Calu3 (cell line): Measurements from ENCODE around the gene TMEM138. TPM values are rescaled to one million over a fixed set of nuclear protein-coding genes. Genes with fewer than 3 reads are reported as not detected.

ENCODE experiments used
- BruUV-seq: library from RNA; stranded (reverse); fragments of 400-500 nt; replicated peaks from 2 replicates; lab custom pipeline; 2021; lab: Mats Ljungman, UMichigan
- CTCF ChIA-PET: fragments of 300-600 bp; sonication (Branson Sonifier 250); formaldehyde crosslinking; loops from one replicate; lab custom pipeline; 2022; ENCODE audit warnings: antibody characterized with exemption; lab: Charles Lee
- DNase-seq: peaks from one replicate; pipeline ENCODE4 v3.0.0; 2022
- H3K27ac Mint-ChIP-seq: one replicate; pipeline ENCODE4 v1.8.0; 2022; ENCODE audit warnings: mixed read lengths; ENCODE audit not compliant: unreplicated experiment
- H3K27me3 Mint-ChIP-seq: one replicate; pipeline ENCODE4 v1.8.0; 2022; ENCODE audit warnings: mixed read lengths; ENCODE audit not compliant: unreplicated experiment
- H3K36me3 Mint-ChIP-seq: one replicate; pipeline ENCODE4 v1.8.0; 2022; ENCODE audit warnings: mild to moderate bottlenecking, moderate library complexity, mixed read lengths; ENCODE audit not compliant: insufficient read depth, unreplicated experiment
- H3K4me1 Mint-ChIP-seq: one replicate; pipeline ENCODE4 v1.8.0; 2022; ENCODE audit warnings: mild to moderate bottlenecking, low read depth, mixed read lengths; ENCODE audit not compliant: unreplicated experiment
- H3K4me3 Mint-ChIP-seq: one replicate; pipeline ENCODE4 v1.8.0; 2022; ENCODE audit warnings: mild to moderate bottlenecking, low read depth, moderate library complexity, mixed read lengths; ENCODE audit not compliant: unreplicated experiment
- H3K9me3 Mint-ChIP-seq: one replicate; pipeline ENCODE4 v1.8.0; 2022; ENCODE audit warnings: low read depth, mixed read lengths; ENCODE audit not compliant: unreplicated experiment
- intact Hi-C: fragments of 100-400 bp; cut with micrococcal nuclease; formaldehyde crosslinking; loops from one replicate; pipeline ENCODE4 v1.10.0; 2022; ENCODE audit not compliant: unreplicated experiment
- total RNA-seq: library from RNA; stranded (reverse); gene quantifications from 2 replicates; pipeline ENCODE4 v1.2.3, GENCODE V29; 2022
- TF ChIP-seq, protein P1 (sequence below): fragments of 200-600 bp; IDR thresholded peaks from one replicate; pipeline ENCODE4 v1.8.0; 2022; ENCODE audit warnings: antibody characterized with exemption; ENCODE audit not compliant: unreplicated experiment

Gene TMEM138
- total RNA-seq, 1 experiment from 2014 or later: 51.6 TPM

- DNase-seq: peak; percentile 98
- intact Hi-C loops: loop anchor here (10.0 kb wide), 1 partner anchor 78 kb away; no protein-coding TSS in a partner anchor
- peaks cover 55% of the 10 kb centered on the region for H3K36me3 Mint-ChIP-seq
- no peaks in the 10 kb centered on the region for H3K9me3 Mint-ChIP-seq
- TF ChIP-seq, protein P1, sequence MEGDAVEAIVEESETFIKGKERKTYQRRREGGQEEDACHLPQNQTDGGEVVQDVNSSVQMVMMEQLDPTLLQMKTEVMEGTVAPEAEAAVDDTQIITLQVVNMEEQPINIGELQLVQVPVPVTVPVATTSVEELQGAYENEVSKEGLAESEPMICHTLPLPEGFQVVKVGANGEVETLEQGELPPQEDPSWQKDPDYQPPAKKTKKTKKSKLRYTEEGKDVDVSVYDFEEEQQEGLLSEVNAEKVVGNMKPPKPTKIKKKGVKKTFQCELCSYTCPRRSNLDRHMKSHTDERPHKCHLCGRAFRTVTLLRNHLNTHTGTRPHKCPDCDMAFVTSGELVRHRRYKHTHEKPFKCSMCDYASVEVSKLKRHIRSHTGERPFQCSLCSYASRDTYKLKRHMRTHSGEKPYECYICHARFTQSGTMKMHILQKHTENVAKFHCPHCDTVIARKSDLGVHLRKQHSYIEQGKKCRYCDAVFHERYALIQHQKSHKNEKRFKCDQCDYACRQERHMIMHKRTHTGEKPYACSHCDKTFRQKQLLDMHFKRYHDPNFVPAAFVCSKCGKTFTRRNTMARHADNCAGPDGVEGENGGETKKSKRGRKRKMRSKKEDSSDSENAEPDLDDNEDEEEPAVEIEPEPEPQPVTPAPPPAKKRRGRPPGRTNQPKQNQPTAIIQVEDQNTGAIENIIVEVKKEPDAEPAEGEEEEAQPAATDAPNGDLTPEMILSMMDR: no peak
- H3K4me1 Mint-ChIP-seq: peaks cover 13% of the 10 kb centered on the region
- no peaks in the 10 kb centered on the region for H3K27me3 Mint-ChIP-seq
- peak within 1 kb of the TSS; percentile 90 for H3K27ac Mint-ChIP-seq
- peak within 1 kb of the TSS; percentile 87 for H3K4me3 Mint-ChIP-seq
- CTCF ChIA-PET: interaction anchor here (2.2 kb wide), 1 partner anchor 53 kb away, joined by 8 read pairs; no protein-coding TSS in a partner anchor
- no TSS peak for BruUV-seq
These were observed 29.2 kb upstream of the TMEM138 start, which contains the start of the genes DDB1 and TKFC for GRCh38 chr11:61332797-61333549. Gene DDB1 (minus strand): TSS chr11:61333105. CDS start chr11:61332968, 137 bp downstream. Gene TKFC (plus strand): TSS chr11:61333228. CDS start chr11:61334729, 1,501 bp downstream.

DNA sequence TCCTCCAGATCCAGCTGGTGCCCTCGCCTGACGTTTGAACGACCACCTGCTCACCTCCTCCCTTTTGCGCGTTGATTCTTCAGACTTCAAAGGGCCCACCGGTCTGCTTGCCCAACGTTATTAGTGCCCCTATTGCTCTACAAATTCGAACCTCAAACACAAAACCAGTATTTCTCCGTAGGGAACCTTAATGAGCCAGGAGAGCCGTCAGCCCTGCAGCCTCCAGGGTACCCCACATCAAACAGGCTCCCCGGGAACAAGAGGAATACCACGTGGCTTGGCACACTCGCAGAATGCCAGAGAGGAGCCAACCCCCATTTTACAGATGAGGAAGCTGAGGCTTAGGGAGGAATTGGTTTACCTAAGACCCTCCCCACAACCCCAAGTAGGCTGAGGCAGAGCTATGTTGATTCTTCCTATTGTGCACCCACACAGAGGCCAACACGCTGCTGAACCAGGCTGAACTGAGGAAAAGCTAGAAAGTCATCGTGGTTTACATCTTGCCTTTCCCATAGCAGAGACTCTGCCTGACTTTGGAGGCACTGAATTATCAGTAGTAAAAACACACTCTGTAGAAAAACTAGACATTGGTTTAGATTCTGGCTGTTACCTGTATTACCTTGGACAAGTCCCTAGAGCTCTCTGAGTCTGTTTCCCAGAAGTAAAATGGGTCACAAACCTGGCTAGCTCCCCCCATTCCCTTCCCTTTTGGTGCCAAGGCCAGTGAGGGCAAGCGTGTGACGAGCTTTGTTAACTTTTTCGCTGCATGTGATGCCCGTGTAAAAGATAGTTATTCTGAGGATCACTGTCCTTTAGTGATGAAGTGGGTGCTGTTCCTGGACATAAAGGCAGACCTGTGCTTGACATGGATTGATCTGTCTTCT lies 28.4 kb upstream of the TMEM138 start:
- Mint-ChIP-seq H3K27me3 (no peaks in the 10 kb centered on the region), H3K9me3 (no peaks in the 10 kb centered on the region), H3K4me3 (peak overlapping the region; percentile 87), H3K4me1 (peaks cover 13% of the 10 kb centered on the region), H3K36me3 (peaks cover 50% of the 10 kb centered on the region), H3K27ac (peak overlapping the region; percentile 90)
- DNase-seq: no peak
- TSS peak; percentile 84 for BruUV-seq
- TF ChIP-seq, protein P1: no peak
- intact Hi-C loops: loop anchor here (10.0 kb wide), 1 partner anchor 79 kb away; no protein-coding TSS in a partner anchor
- CTCF ChIA-PET: interaction anchor here (2.2 kb wide), 1 partner anchor 52 kb away, joined by 8 read pairs; no protein-coding TSS in a partner anchor

DNA sequence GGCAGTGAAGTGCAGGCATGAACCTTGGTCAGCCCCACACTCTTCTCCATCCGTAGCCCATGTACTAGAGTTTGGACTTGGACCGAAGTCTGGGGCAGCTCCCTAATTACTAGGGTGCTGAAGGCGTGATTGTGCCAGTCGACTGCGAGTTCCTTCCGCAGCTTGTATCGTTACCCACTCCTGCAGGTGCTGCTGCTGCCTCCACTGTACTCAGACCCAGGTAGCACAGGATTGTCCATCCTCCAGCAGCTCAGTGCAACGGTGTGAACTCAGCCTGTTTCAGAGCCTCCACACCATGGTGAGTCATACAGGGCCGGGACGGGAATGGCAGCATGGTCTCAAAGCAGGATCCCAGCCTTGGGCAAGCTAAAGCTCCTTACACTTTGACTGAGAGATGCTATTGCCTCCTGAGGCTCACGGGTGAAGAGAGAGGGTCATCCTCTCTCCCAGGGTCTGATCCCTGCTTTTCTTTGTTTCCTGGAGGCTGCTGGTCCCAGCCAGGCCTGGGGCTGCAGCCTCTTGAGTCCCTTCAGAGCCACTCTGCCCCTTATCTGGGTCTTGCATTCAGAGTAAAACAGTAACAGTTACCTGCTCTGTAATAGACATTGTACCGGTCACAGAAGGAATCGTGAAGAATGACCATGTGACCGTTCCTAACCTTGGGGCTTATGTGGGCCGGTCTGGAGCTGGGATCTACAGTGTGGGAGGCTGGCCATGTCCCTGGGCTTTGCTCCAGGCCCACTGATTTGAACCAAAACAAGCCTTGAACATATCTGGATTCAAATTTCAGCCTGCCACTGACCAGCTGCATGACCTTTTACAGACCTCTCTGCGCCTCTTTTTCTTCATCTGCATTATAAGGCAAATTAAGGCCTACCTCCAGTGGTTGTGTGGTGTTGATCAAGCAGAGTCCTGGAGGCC lies 27.5 kb upstream of the TMEM138 start:
- Mint-ChIP-seq H3K4me3 (peak overlapping the region; percentile 87), H3K27me3 (no peaks in the 10 kb centered on the region), H3K27ac (no peak overlapping the region), H3K36me3 (peaks cover 49% of the 10 kb centered on the region), H3K9me3 (no peaks in the 10 kb centered on the region), H3K4me1 (peaks cover 13% of the 10 kb centered on the region)
- CTCF ChIA-PET: interaction anchor here (2.2 kb wide), 1 partner anchor 51 kb away, joined by 8 read pairs; no protein-coding TSS in a partner anchor
- BruUV-seq: no TSS peak
- intact Hi-C loops: loop anchor here (10.0 kb wide), 1 partner anchor 80 kb away; no protein-coding TSS in a partner anchor
- DNase-seq: peak; percentile 10
- TF ChIP-seq, protein P1: no peak
